Progenitor cell of endocrine pancreas (in vitro differentiated cells): ENCODE measurements around the gene RRAGB. TPM values are rescaled to one million over a fixed set of nuclear protein-coding genes. Genes with fewer than 3 reads are reported as not detected.
"Not testable (repeated sequence)": the region's sequence is repeated elsewhere in the genome, so short reads cannot be mapped to it uniquely, and the experiment has no call there.

Experiments
- DNase-seq: peaks from one replicate; pipeline ENCODE4 v3.0.0; 2021; ENCODE audit warnings: low spot score; ENCODE audit not compliant: unreplicated experiment
- H3K27ac Mint-ChIP-seq: 2 replicates; pipeline ENCODE4 v1.8.0; 2021; ENCODE audit warnings: mild to moderate bottlenecking, moderate library complexity, mixed read lengths
- H3K27me3 Mint-ChIP-seq: 2 replicates; pipeline ENCODE4 v1.8.0; 2021; ENCODE audit warnings: mixed read lengths
- H3K36me3 Mint-ChIP-seq: 2 replicates; pipeline ENCODE4 v1.8.0; 2022; ENCODE audit warnings: mixed read lengths; ENCODE audit not compliant: insufficient read depth
- H3K4me1 Mint-ChIP-seq: 2 replicates; pipeline ENCODE4 v1.8.0; 2021; ENCODE audit warnings: low read depth, mixed read lengths
- H3K4me3 Mint-ChIP-seq: 2 replicates; pipeline ENCODE4 v1.8.0; 2021; ENCODE audit warnings: low read depth, mild to moderate bottlenecking, moderate library complexity, mixed read lengths
- H3K9me3 Mint-ChIP-seq: 2 replicates; pipeline ENCODE4 v1.8.0; 2021; ENCODE audit warnings: low read depth, mixed read lengths
- long read RNA-seq: library from polyadenylated mRNA; unstranded; transcript quantifications from one replicate; pipeline ENCODE4 v2.0.0, GENCODE V29; 2020
- total RNA-seq: library from RNA; stranded (reverse); gene quantifications from 2 replicates; pipeline ENCODE4 v1.2.1, GENCODE V29; 2021
- TF ChIP-seq, protein P1 (sequence below): fragments of 200-600 bp; sonication (generic); IDR thresholded peaks from one replicate; pipeline ENCODE4 v1.5.0; 2021; ENCODE audit warnings: antibody characterized with exemption, mild to moderate bottlenecking; ENCODE audit not compliant: unreplicated experiment

Gene RRAGB, protein sequence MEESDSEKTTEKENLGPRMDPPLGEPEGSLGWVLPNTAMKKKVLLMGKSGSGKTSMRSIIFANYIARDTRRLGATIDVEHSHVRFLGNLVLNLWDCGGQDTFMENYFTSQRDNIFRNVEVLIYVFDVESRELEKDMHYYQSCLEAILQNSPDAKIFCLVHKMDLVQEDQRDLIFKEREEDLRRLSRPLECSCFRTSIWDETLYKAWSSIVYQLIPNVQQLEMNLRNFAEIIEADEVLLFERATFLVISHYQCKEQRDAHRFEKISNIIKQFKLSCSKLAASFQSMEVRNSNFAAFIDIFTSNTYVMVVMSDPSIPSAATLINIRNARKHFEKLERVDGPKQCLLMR
- 22.6 and 33.6 TPM in 2 replicates for total RNA-seq
- long read RNA-seq, transcript RRAGB-201 (11 exons, 1,573 nt), result minor isoform, 6 of 201 reads
- long read RNA-seq, transcript RRAGB-202 (10 exons, 2,061 nt), result major isoform, 123 of 201 reads
- long read RNA-seq, partial matches to known transcripts, result 32 of 201 reads
- long read RNA-seq, other reads (novel, unspliced or antisense), result 38 of 201 reads

DNA sequence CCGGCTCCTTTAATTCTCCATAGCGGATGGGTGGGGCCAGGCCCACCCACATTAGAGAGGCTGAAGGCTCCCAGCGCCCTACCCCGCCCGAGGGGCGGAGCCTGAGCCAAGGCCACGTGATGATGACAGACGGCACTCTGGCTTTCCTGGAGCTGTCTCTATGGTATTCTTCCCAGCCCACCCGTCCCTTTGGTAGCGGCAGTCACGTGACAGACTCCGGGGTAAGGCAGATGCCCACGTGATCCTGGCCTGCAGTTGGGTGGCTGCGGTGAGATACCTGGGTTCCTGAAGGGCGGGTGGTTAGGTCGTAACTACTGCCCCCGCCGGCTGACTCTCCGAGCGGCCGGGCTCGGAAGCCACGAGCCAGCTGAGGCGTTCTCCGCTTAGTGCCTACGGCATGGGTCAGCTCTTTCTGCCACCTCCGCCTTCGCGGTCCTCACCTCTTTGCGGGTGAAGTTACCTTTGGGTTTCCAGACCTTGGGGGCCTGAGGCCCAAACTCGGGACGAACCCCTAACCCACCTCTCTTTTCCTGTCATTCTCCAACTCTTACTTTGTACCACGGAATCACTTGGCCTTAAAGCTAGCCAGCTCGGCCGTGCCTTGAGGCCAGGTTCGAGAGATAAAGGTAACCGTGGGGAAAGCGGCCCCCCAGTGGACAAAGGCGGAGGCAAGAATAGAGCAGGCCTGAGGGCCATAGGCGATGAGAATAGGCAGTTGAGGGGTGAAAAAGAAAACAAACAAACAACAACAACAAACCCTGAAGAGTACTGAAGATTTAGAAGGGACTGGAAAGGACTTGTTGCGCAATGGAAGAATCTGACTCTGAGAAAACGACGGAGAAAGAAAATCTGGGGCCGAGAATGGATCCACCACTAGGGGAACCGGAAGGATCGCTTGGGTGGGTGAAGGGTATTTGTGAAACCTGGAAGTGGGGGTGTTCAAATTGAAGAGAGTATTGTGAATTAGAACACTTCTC is at the start of gene RRAGB:
Gene RRAGB, plus strand, starts transcription at position 229 of the 977 bp plus-strand sequence. Its CDS starts 579 bp downstream, at position 808.
- Mint-ChIP-seq H3K27me3 (no peaks in the 10 kb centered on the region), H3K9me3 (peaks cover 19% of the 10 kb centered on the region), H3K27ac (peak within 1 kb of the TSS; percentile 94), H3K36me3 (peaks cover 3% of the 10 kb centered on the region), H3K4me1 (peaks cover 10% of the 10 kb centered on the region), H3K4me3 (peak within 1 kb of the TSS; percentile 80)
- TF ChIP-seq, protein P1, sequence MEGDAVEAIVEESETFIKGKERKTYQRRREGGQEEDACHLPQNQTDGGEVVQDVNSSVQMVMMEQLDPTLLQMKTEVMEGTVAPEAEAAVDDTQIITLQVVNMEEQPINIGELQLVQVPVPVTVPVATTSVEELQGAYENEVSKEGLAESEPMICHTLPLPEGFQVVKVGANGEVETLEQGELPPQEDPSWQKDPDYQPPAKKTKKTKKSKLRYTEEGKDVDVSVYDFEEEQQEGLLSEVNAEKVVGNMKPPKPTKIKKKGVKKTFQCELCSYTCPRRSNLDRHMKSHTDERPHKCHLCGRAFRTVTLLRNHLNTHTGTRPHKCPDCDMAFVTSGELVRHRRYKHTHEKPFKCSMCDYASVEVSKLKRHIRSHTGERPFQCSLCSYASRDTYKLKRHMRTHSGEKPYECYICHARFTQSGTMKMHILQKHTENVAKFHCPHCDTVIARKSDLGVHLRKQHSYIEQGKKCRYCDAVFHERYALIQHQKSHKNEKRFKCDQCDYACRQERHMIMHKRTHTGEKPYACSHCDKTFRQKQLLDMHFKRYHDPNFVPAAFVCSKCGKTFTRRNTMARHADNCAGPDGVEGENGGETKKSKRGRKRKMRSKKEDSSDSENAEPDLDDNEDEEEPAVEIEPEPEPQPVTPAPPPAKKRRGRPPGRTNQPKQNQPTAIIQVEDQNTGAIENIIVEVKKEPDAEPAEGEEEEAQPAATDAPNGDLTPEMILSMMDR, result peak; percentile 56
- DNase-seq, result peak; percentile 77

DNA sequence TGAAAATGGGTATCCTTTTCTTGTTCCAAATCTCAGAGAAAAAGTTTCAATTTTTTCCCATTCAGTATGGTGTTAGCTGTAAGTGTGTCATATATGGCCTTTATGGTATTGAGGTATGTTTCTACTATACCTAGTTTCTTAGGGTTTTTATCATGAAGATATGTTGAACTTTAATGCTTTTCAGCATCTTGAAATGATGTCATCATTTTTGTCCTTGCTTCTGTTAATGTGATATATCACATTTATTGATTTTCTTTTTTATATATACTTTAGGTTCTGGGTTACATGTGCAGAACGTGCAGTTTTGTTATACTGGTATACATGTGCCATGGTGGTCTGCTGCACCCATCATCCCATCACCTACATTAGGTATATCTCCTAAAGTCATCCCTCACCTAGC is 49.5 kb upstream of the RRAGB start:
- no peaks in the 10 kb centered on the region for H3K27me3 Mint-ChIP-seq
- H3K9me3 Mint-ChIP-seq, result peaks cover 74% of the 10 kb centered on the region
- H3K36me3 Mint-ChIP-seq, result peaks cover 1% of the 10 kb centered on the region
- no peak overlapping the region for H3K27ac Mint-ChIP-seq
- no peaks in the 10 kb centered on the region for H3K4me1 Mint-ChIP-seq
- H3K4me3 Mint-ChIP-seq, result no peak overlapping the region
- TF ChIP-seq, protein P1, result no peak
- no peak for DNase-seq

DNA sequence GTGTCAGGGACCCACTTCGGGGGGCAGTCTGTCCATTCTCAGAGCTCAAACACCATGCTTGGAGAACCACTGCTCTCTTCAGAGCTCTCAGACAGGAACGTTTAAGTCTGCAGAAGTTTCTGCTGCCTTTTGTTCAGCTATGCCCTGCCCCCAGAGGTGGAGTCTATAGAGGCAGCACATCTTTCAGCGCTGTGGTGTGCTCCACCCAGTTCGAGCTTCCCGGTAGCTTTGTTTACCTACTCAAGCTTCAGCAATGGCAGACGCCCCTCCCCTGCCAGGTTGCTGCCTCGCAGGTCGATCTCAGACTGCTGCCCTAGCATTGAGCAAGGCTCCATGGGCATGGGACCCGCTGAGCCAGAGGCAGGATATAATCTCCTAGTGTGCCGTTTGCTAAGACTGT is 29.0 kb upstream of the RRAGB start:
- not testable (repeated sequence) for H3K27ac Mint-ChIP-seq, H3K27me3 Mint-ChIP-seq, H3K4me1 Mint-ChIP-seq, DNase-seq, H3K36me3 Mint-ChIP-seq, H3K4me3 Mint-ChIP-seq
- H3K9me3 Mint-ChIP-seq, result peaks cover 63% of the 10 kb centered on the region

DNA sequence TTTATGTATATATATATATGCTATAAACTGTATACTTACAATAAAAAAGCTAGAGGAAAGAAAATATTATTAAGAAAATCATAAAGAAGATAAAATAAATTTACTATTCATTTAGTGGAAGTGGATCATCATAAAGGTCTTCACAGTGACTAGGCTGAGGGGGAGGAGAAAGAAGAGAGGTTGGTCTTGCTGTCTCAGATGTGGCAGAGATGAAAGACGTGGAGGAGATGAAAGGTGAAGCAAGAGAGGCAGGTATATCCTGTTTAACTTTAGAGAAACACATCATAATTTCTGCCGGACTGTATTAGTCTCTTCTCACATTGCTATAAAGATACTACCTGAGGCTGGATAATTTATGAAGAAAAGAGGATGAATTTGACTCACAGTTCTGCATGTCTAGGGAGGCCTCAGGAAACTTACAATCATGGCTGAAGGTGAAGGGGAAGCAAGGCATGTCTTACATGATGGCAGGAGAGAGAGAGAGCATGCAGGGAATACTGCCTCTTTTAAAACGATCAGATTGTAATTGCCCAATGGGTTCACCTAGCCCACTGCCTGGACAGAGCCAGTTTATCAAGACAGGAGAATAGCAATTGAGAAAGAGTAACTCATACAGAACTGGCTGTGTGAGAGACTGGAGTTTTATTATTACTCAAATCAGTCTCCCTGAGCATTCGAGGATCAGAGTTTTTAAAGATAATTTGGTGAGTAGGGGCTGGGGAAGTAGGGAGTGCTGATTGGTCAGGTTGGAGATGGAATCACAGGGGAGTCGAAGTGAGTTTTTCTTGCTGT is 22.1 kb upstream of the RRAGB start:
- Mint-ChIP-seq H3K27me3 (no peaks in the 10 kb centered on the region), H3K4me1 (no peaks in the 10 kb centered on the region), H3K4me3 (no peak overlapping the region), H3K9me3 (peaks cover 53% of the 10 kb centered on the region), H3K36me3 (peaks cover 2% of the 10 kb centered on the region), H3K27ac (no peak overlapping the region)
- TF ChIP-seq, protein P1, result no peak
- DNase-seq, result no peak

DNA sequence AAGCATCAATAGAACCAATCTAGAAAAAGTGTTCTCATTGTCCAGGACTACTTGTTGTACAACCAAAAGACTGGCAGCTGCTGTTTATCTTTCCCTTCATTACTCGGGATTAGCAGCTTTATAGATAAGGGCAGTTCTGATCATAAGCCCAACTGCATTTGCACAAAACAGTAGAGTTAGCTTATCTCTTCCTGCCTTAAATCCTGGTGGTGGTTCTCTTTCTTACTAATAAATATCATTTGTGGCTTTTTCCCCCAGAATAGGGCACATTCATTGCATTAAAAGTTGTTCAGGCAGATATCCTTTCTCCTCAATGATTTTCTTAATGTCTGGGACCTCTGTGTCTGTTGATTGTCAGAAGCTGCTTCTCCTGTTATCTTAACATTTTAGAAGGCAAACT is 20.2 kb upstream of the RRAGB start:
- Mint-ChIP-seq H3K27me3 (no peaks in the 10 kb centered on the region), H3K36me3 (peaks cover 2% of the 10 kb centered on the region), H3K4me3 (no peak overlapping the region), H3K4me1 (no peaks in the 10 kb centered on the region), H3K27ac (no peak overlapping the region), H3K9me3 (peaks cover 39% of the 10 kb centered on the region)
- DNase-seq, result no peak
- TF ChIP-seq, protein P1, result no peak
